HG03378 (cell line): ENCODE measurements around the gene MAML1.

ENCODE experiments used
- ATAC-seq: cut with Tn5 transposase; IDR thresholded peaks from one replicate; pipeline ENCODE4 v1.9.1; 2021; ENCODE audit warnings: mild to moderate bottlenecking, moderate library complexity; ENCODE audit not compliant: unreplicated experiment

Gene MAML1

GRCh38 chr5:179791881-179792611, 59.4 kb downstream of the MAML1 start:
- no peak for ATAC-seq

- no peak for ATAC-seq
These were observed 60.2 kb downstream of the MAML1 start for GRCh38 chr5:179792612-179793467.

- ATAC-seq = no peak
These were observed 61.0 kb downstream of the MAML1 start, which contains the start of gene LTC4S for GRCh38 chr5:179793468-179794139. Gene LTC4S, plus strand, starts transcription at chr5:179793986. Its CDS starts 95 bp downstream, at chr5:179794081.

GRCh38 chr5:179794171-179794570, 61.5 kb downstream of the MAML1 start:
- ATAC-seq = no peak

GRCh38 chr5:179794575-179794974, 62.0 kb downstream of the MAML1 start:
- no peak for ATAC-seq

GRCh38 chr5:179795049-179795862, 62.6 kb downstream of the MAML1 start:
- ATAC-seq = no peak

GRCh38 chr5:179795863-179796833, 63.5 kb downstream of the MAML1 start:
- peak; percentile 63 for ATAC-seq

- no peak for ATAC-seq
These were observed 64.4 kb downstream of the MAML1 start for GRCh38 chr5:179796877-179797608.

GRCh38 chr5:179797741-179798140, 65.1 kb downstream of the MAML1 start:
- ATAC-seq = no peak

GRCh38 chr5:179798144-179798770, 65.6 kb downstream of the MAML1 start:
- ATAC-seq = no peak

GRCh38 chr5:179798771-179799643, 66.4 kb downstream of the MAML1 start:
- ATAC-seq = no peak

GRCh38 chr5:179799644-179799973, 67.0 kb downstream of the MAML1 start:
- ATAC-seq = no peak

- ATAC-seq = no peak
These were observed 67.6 kb downstream of the MAML1 start for GRCh38 chr5:179800071-179800695.

GRCh38 chr5:179800696-179801201, 68.1 kb downstream of the MAML1 start:
- no peak for ATAC-seq

- ATAC-seq = no peak
These were observed 68.9 kb downstream of the MAML1 start for GRCh38 chr5:179801304-179802206.
